Uterus (tissue), 4 donors: ENCODE data around the gene GRIK1. TPM values are rescaled to one million over a fixed set of nuclear protein-coding genes. Genes with fewer than 3 reads are reported as not detected.

Source experiments
- DNase-seq, 2 donors: peaks; one replicate each; pipeline ENCODE4 v3.0.0-alpha.2; 2019 to 2020
- H3K27ac ChIP-seq, 2 donors: fragments of 200-600 bp; sonication (generic); 1 replicate in 1 of 2; 2 replicates in 1 of 2; pipeline ENCODE4 v1.5.1; 2016 to 2018
- H3K27me3 ChIP-seq, 2 donors: fragments of 200-600 bp; sonication (generic); one replicate each; pipeline ENCODE4 v1.5.1; 2018 to 2019; ENCODE audit warnings: control low read depth in 1 of 2
- H3K36me3 ChIP-seq, 2 donors: fragments of 200-600 bp; sonication (generic); one replicate each; pipeline ENCODE4 v1.5.1; 2019; ENCODE audit warnings: control low read depth in 1 of 2
- H3K4me1 ChIP-seq, 2 donors: fragments of 200-600 bp; sonication (generic); one replicate each; pipeline ENCODE4 v1.5.1; 2018 to 2019; ENCODE audit warnings: control low read depth in 1 of 2
- H3K4me3 ChIP-seq, 2 donors: fragments of 200-600 bp; sonication (generic); 1 replicate in 1 of 2; 2 replicates in 1 of 2; pipeline ENCODE4 v1.5.1; 2018 to 2019; ENCODE audit warnings: mild to moderate bottlenecking in 1 of 2
- H3K9me3 ChIP-seq, 2 donors: fragments of 200-600 bp; sonication (generic); one replicate each; pipeline ENCODE4 v1.5.1; 2019; ENCODE audit warnings: control low read depth in 1 of 2
- CTCF ChIP-seq, 4 experiments: fragments of 200-600 bp in 2 of 4; fragments of 450-650 bp in 2 of 4; sonication (generic) in 2 of 4; IDR thresholded peaks; one replicate each; pipeline ENCODE4 v1.5.1; 2016 to 2019; ENCODE audit warnings: antibody characterized with exemption in 4 of 4, mild to moderate bottlenecking in 2 of 4, moderate library complexity in 1 of 4
- POLR2A ChIP-seq, 2 donors: fragments of 450-650 bp; IDR thresholded peaks; one replicate each; pipeline ENCODE4 v1.6.1; 2016; ENCODE audit warnings: antibody characterized with exemption in 2 of 2, mild to moderate bottlenecking in 1 of 2, moderate library complexity in 1 of 2
- intact Hi-C: fragments of 100-400 bp; cut with DNase I; formaldehyde crosslinking; loops from one replicate; pipeline ENCODE4 v1.15.1; 2023; ENCODE audit warnings: low total_unique reads
- total RNA-seq, 4 donors: library from RNA; depleted of rRNA in 3 of 4; stranded (reverse); fragments of >200 nt in 3 of 4; gene quantifications; one replicate each; pipeline versions ENCODE4 v1.1.0 to v1.2.4, GENCODE V29; 2014 to 2023
- donor health status: DM: yes; HTN: yes; CAD: no.

GRIK1 gene
- total RNA-seq, 4 donors from 2014 or later = 0.12 to 4.1 TPM; not detected in 2

DNA sequence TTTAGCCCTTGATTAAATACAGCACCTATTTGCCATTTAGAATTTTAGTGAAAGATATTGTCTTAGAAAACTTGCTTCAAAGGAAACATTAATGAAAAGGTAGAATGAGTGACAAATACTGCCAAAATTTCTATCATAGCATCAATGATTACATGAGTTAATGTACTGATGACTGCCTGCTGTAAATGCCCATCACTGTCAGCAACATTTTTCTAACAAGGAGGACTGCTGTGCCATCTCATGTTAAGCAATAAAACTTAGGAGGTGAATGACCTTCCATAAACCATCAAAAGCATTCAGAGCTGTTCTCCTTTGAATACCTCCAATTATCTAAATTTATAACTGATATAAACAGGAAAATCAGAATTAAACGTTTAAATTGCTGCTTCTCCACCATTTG, 54.3 kb downstream of the GRIK1 start:
- DNase-seq = no peak
- TF ChIP-seq CTCF (IDR thresholded peaks at IDR 0.05) (no peak), POLR2A (IDR thresholded peaks at IDR 0.05) (no peak)
- intact Hi-C loops = no loop called here

DNA sequence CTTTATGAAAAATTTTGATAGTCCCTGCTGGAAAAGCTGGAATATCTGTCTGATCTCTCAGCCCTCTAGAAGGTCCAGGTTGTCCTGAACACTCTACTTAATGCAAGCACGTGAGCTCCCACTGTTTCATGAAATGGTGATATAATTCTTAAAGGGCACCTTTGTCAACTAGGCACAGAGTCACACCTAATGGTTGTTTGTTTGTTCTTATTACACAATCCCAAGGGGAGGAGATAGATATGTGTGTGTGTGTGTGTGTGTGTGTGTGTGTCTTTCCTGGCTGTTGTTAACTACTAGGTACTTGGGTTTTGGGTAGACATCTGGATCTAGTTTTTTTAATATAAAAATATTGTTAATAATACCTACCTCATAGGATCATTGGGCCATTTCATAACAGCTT, 63.9 kb downstream of the GRIK1 start:
- Histone ChIP-seq H3K9me3 (no peaks in the 10 kb centered on the region), H3K27me3 (no peaks in the 10 kb centered on the region), H3K4me3 (no peak overlapping the region), H3K27ac (no peak overlapping the region), H3K36me3 (no peaks in the 10 kb centered on the region), H3K4me1 (no peaks in the 10 kb centered on the region)
- no peak for DNase-seq
- intact Hi-C loops = no loop called here
- TF ChIP-seq POLR2A (IDR thresholded peaks at IDR 0.05) (no peak), CTCF (IDR thresholded peaks at IDR 0.05) (no peak)

More for the DNA sequence above, 54.3 kb downstream of the GRIK1 start:
- no peaks in the 10 kb centered on the region for H3K9me3 ChIP-seq
- H3K27me3 ChIP-seq = no peaks in the 10 kb centered on the region
- no peak overlapping the region for H3K4me3 ChIP-seq
- no peak overlapping the region for H3K27ac ChIP-seq
- H3K36me3 ChIP-seq = no peaks in the 10 kb centered on the region
- H3K4me1 ChIP-seq = no peaks in the 10 kb centered on the region

GRCh38 chr21:29875036-29875716, 64.6 kb downstream of the GRIK1 start:
- Histone ChIP-seq H3K4me3 (no peak overlapping the region), H3K36me3 (no peaks in the 10 kb centered on the region), H3K9me3 (no peaks in the 10 kb centered on the region), H3K27me3 (no peaks in the 10 kb centered on the region), H3K27ac (no peak overlapping the region), H3K4me1 (no peaks in the 10 kb centered on the region)
- TF ChIP-seq CTCF (IDR thresholded peaks at IDR 0.05) = no peak
- no peak for TF ChIP-seq POLR2A (IDR thresholded peaks at IDR 0.05)
- intact Hi-C loops = no loop called here
- no peak for DNase-seq

DNA sequence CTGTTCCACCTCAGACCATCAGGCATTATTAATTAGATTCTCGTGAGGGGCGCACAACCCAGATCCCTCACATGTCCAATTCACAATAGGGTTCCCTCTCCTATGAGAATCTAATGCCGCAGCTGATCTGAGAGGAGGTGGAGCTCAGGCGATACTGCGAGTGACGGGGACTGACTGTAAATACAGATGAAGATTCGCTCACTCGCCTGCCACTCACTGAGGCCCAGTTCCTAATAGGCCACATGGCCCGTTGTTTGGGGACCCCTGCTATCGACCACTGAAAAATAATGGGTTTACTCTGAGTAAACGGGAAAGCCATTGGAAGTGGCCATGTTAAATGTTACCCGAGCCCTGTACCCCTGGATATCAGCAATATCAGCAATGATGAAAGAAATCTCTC, 65.9 kb downstream of the GRIK1 start:
- H3K4me1 ChIP-seq = no peaks in the 10 kb centered on the region
- intact Hi-C loops = no loop called here
- DNase-seq = no peak
- H3K27ac ChIP-seq = no peak overlapping the region
- no peaks in the 10 kb centered on the region for H3K9me3 ChIP-seq
- H3K36me3 ChIP-seq = no peaks in the 10 kb centered on the region
- no peaks in the 10 kb centered on the region for H3K27me3 ChIP-seq
- TF ChIP-seq CTCF (IDR thresholded peaks at IDR 0.05) (no peak), POLR2A (IDR thresholded peaks at IDR 0.05) (no peak)
- H3K4me3 ChIP-seq = no peak overlapping the region

GRCh38 chr21:29870814-29871213, 69.0 kb downstream of the GRIK1 start:
- Histone ChIP-seq H3K4me1 (no peaks in the 10 kb centered on the region), H3K27ac (no peak overlapping the region), H3K27me3 (no peaks in the 10 kb centered on the region), H3K36me3 (no peaks in the 10 kb centered on the region), H3K4me3 (no peak overlapping the region), H3K9me3 (no peaks in the 10 kb centered on the region)
- no peak for DNase-seq
- TF ChIP-seq CTCF (IDR thresholded peaks at IDR 0.05) = no peak
- TF ChIP-seq POLR2A (IDR thresholded peaks at IDR 0.05) = no peak
- intact Hi-C loops = no loop called here
